Hepatocyte (in vitro differentiated cells): Measurements from ENCODE around the gene EHD1. TPM values are rescaled to one million over a fixed set of nuclear protein-coding genes. Genes with fewer than 3 reads are reported as not detected.
A peak's percentile ranks its signal among the peaks of the same experiment; 100 is the strongest.

ENCODE experiments used
- DNase-seq: peaks from one replicate; pipeline ENCODE4 v3.0.0-alpha.2; 2016; ENCODE audit warnings: low spot score
- H2AFZ ChIP-seq: fragments of 200-600 bp; sonication (generic); 2 replicates; pipeline ENCODE4 v1.6.0; 2016; ENCODE audit warnings: antibody characterized with exemption, mild to moderate bottlenecking
- H3K27ac ChIP-seq: fragments of 200-600 bp; sonication (generic); 2 replicates; pipeline ENCODE4 v1.5.1; 2016; ENCODE audit warnings: mild to moderate bottlenecking
- H3K27me3 ChIP-seq: fragments of 200-600 bp; sonication (generic); 2 replicates; pipeline ENCODE4 v1.6.1; 2016
- H3K36me3 ChIP-seq: fragments of 200-600 bp; sonication (generic); replicated peaks from 2 replicates; pipeline ENCODE4 v1.5.1; 2016; ENCODE audit warnings: low read depth; ENCODE audit not compliant: insufficient read depth
- H3K4me1 ChIP-seq: fragments of 200-600 bp; sonication (generic); 2 replicates; pipeline ENCODE4 v1.5.1; 2016; ENCODE audit warnings: mild to moderate bottlenecking, moderate library complexity; ENCODE audit not compliant: insufficient read depth
- H3K4me2 ChIP-seq: fragments of 200-600 bp; sonication (generic); 2 replicates; pipeline ENCODE4 v1.6.0; 2016
- H3K4me3 ChIP-seq: fragments of 200-600 bp; sonication (generic); 2 replicates; pipeline ENCODE4 v1.5.1; 2016; ENCODE audit warnings: mild to moderate bottlenecking
- H3K79me2 ChIP-seq: fragments of 200-600 bp; sonication (generic); 2 replicates; pipeline ENCODE4 v1.6.0; 2017; ENCODE audit warnings: mild to moderate bottlenecking
- H3K9me2 ChIP-seq: fragments of 200-600 bp; sonication (generic); replicated peaks from 2 replicates; pipeline ENCODE4 v1.6.0; 2017; ENCODE audit warnings: mild to moderate bottlenecking; ENCODE audit not compliant: insufficient read depth
- H3K9me3 ChIP-seq: fragments of 200-600 bp; sonication (generic); 2 replicates; pipeline ENCODE4 v1.5.1; 2016; ENCODE audit warnings: low read depth, mild to moderate bottlenecking
- H4K20me1 ChIP-seq: fragments of 200-600 bp; sonication (generic); 2 replicates; pipeline ENCODE4 v1.6.0; 2016; ENCODE audit warnings: mild to moderate bottlenecking; ENCODE audit not compliant: insufficient read depth, poor library complexity, severe bottlenecking
- CTCF ChIP-seq: fragments of 200-600 bp; sonication (generic); IDR thresholded peaks from 2 replicates; pipeline ENCODE4 v1.5.1; 2016; ENCODE audit warnings: antibody characterized with exemption, mild to moderate bottlenecking; ENCODE audit not compliant: poor library complexity
- EZH2 ChIP-seq: fragments of 200-600 bp; sonication (generic); IDR thresholded peaks from 2 replicates; pipeline ENCODE4 v1.6.1; 2016; ENCODE audit warnings: antibody characterized with exemption, mild to moderate bottlenecking, borderline replicate concordance
- EZH2phosphoT487 ChIP-seq: fragments of 200-600 bp; sonication (generic); IDR thresholded peaks from one replicate; pipeline ENCODE4 v1.6.1; 2018; ENCODE audit warnings: antibody characterized with exemption, mild to moderate bottlenecking, low read depth, moderate library complexity; ENCODE audit not compliant: unreplicated experiment, severe bottlenecking
- WGBS: methylation state at CpG from one replicate; pipeline ENCODE4 v1.1.6; 2016; ENCODE audit warnings: low lambda C conversion rate; ENCODE audit errors: missing lambda C conversion rate; 5-methylcytosine and 5-hydroxymethylcytosine counted together
- polyA plus RNA-seq: library from polyadenylated mRNA; unstranded; fragments of >200 nt; fragmentation: Nextera tagmentation; extraction: Ambion mirVana; gene quantifications from 2 replicates; pipeline ENCODE4 v1.2.1, GENCODE V29; 2016
- total RNA-seq: library from RNA; depleted of rRNA; stranded (reverse); fragments of >200 nt; gene quantifications from 2 replicates; pipeline ENCODE4 v1.2.3, GENCODE V29; 2014

EHD1 gene
- total and polyA plus RNA-seq, 2 experiments from 2014 or later = 52.4 to 69.5 TPM

- peak; percentile 80 for DNase-seq
- Histone ChIP-seq H3K4me3 (no peak overlapping the region), H3K9me3 (no peaks in the 10 kb centered on the region), H3K36me3 (no peaks in the 10 kb centered on the region), H3K9me2 (no peaks in the 10 kb centered on the region), H4K20me1 (no peaks in the 10 kb centered on the region), H3K4me2 (no peak overlapping the region), H2AFZ (no peak overlapping the region), H3K27me3 (no peaks in the 10 kb centered on the region), H3K79me2 (peaks cover 49% of the 10 kb centered on the region), H3K4me1 (peaks cover 30% of the 10 kb centered on the region), H3K27ac (peak overlapping the region; percentile 93)
- TF ChIP-seq EZH2 (no peak), EZH2phosphoT487 (no peak), CTCF (no peak)
- WGBS = 83% methylated on average over 20 of the region's 20 CpGs
These were observed 21.8 kb downstream of the EHD1 start for GRCh38 chr11:64856382-64857227.

- TF ChIP-seq EZH2phosphoT487 (no peak), EZH2 (no peak), CTCF (no peak)
- Histone ChIP-seq H3K27ac (peak overlapping the region; percentile 93), H2AFZ (no peak overlapping the region), H3K36me3 (no peaks in the 10 kb centered on the region), H4K20me1 (no peaks in the 10 kb centered on the region), H3K9me3 (no peaks in the 10 kb centered on the region), H3K4me2 (peak overlapping the region; percentile 52), H3K27me3 (no peaks in the 10 kb centered on the region), H3K9me2 (no peaks in the 10 kb centered on the region), H3K4me3 (no peak overlapping the region), H3K79me2 (peaks cover 40% of the 10 kb centered on the region), H3K4me1 (peaks cover 30% of the 10 kb centered on the region)
- 90% methylated on average over 18 of the region's 22 CpGs for WGBS
- no peak for DNase-seq
These were observed 22.7 kb downstream of the EHD1 start for GRCh38 chr11:64855596-64856304.

GRCh38 chr11:64854534-64855502, 23.6 kb downstream of the EHD1 start:
- 84% methylated on average over 45 of the region's 45 CpGs for WGBS
- H3K36me3 ChIP-seq = no peaks in the 10 kb centered on the region

More at GRCh38 chr11:64854534-64855502, 23.6 kb downstream of the EHD1 start:
- no peaks in the 10 kb centered on the region for H3K27me3 ChIP-seq
- peak; percentile 81 for DNase-seq
- H3K79me2 ChIP-seq = peaks cover 31% of the 10 kb centered on the region
- no peaks in the 10 kb centered on the region for H4K20me1 ChIP-seq
- TF ChIP-seq EZH2phosphoT487 (no peak), CTCF (no peak), EZH2 (no peak)
- no peaks in the 10 kb centered on the region for H3K9me3 ChIP-seq
- peaks cover 30% of the 10 kb centered on the region for H3K4me1 ChIP-seq
- H3K4me2 ChIP-seq = peak overlapping the region; percentile 52
- no peaks in the 10 kb centered on the region for H3K9me2 ChIP-seq
- H2AFZ ChIP-seq = no peak overlapping the region
- no peak overlapping the region for H3K4me3 ChIP-seq
- peak overlapping the region; percentile 93 for H3K27ac ChIP-seq
